Esophagus (tissue), 2 donors: ENCODE data around the gene TMEM120A. TPM values are rescaled to one million over a fixed set of nuclear protein-coding genes. Genes with fewer than 3 reads are reported as not detected.
"Not testable (repeated sequence)": the region's sequence is repeated elsewhere in the genome, so short reads cannot be mapped to it uniquely, and the experiment has no call there.

Source experiments
- H3K27ac ChIP-seq, 2 donors: one replicate each; pipeline ENCODE4 v1.5.1; 2013; ENCODE audit warnings: low read depth in 2 of 2, mild to moderate bottlenecking in 2 of 2, inconsistent platforms in 1 of 2, low read length in 1 of 2, moderate library complexity in 1 of 2
- H3K27me3 ChIP-seq, 2 donors: one replicate each; pipeline ENCODE4 v1.6.1; 2013; ENCODE audit warnings: low read length in 2 of 2, control low read depth in 1 of 2, mild to moderate bottlenecking in 1 of 2; ENCODE audit not compliant: insufficient read depth in 2 of 2, control insufficient read depth in 1 of 2
- H3K36me3 ChIP-seq, 2 donors: one replicate each; pipeline ENCODE4 v1.6.1; 2013; ENCODE audit warnings: low read length in 1 of 2; ENCODE audit not compliant: control insufficient read depth in 2 of 2, insufficient read depth in 2 of 2
- H3K4me1 ChIP-seq, 2 donors: one replicate each; pipeline ENCODE4 v1.6.1; 2013; ENCODE audit warnings: low read length in 1 of 2; ENCODE audit not compliant: control insufficient read depth in 2 of 2, insufficient read depth in 2 of 2
- H3K4me3 ChIP-seq, 2 donors: one replicate each; pipeline ENCODE4 v1.5.1; 2013; ENCODE audit warnings: low read length in 2 of 2, mild to moderate bottlenecking in 2 of 2, low read depth in 1 of 2, moderate library complexity in 1 of 2
- H3K9me3 ChIP-seq, 2 donors: one replicate each; pipeline ENCODE4 v1.6.1; 2013; ENCODE audit warnings: mild to moderate bottlenecking in 2 of 2, low read depth in 1 of 2, low read length in 1 of 2, moderate library complexity in 1 of 2; ENCODE audit not compliant: control insufficient read depth in 2 of 2, insufficient read depth in 1 of 2
- WGBS, 2 donors: extraction: QIAGEN DNeasy Blood & Tissue Kit; methylation state at CpG; one replicate each; pipeline ENCODE4 v1.1.7; 2013; 5-methylcytosine and 5-hydroxymethylcytosine counted together
- polyA plus RNA-seq, 2 donors: library from polyadenylated mRNA; stranded (reverse); fragments of 200-250 nt; gene quantifications; one replicate each; pipeline ENCODE4 v1.2.3, GENCODE V29; 2013
- donor health status: healthy with polysubstance abuse.
- donor health status: Bipolar disorder and iron deficiency.

The TMEM120A gene
- polyA plus RNA-seq, 2 donors, result 43.8 to 51.0 TPM

GRCh38 chr7:76016191-76016947, 22.0 kb upstream of the TMEM120A start:
- H3K4me3 ChIP-seq, result no peak overlapping the region
- H3K9me3 ChIP-seq, result no peaks in the 10 kb centered on the region
- no peaks in the 10 kb centered on the region for H3K4me1 ChIP-seq
- H3K27ac ChIP-seq, result no peak overlapping the region
- H3K27me3 ChIP-seq, result no peaks in the 10 kb centered on the region
- H3K36me3 ChIP-seq, result peaks cover 0 to 5% of the 10 kb centered on the region in 2 donors
- WGBS, 2 donors, result 92 to 94% methylated on average over 13 of the region's 13 CpGs

- no peak overlapping the region for H3K4me3 ChIP-seq
- no peaks in the 10 kb centered on the region for H3K27me3 ChIP-seq
- peak overlapping the region in 1 of 2 donors; percentile 50 for H3K27ac ChIP-seq
- 54 to 68% methylated on average over 8 of the region's 8 CpGs for WGBS, 2 donors
- H3K9me3 ChIP-seq, result no peaks in the 10 kb centered on the region
- peaks cover 0 to 5% of the 10 kb centered on the region in 2 donors for H3K36me3 ChIP-seq
- H3K4me1 ChIP-seq, result peaks cover 0 to 4% of the 10 kb centered on the region in 2 donors
Measured at GRCh38 chr7:76011442-76011861, 17.1 kb upstream of the TMEM120A start.

- H3K27ac ChIP-seq, result no peak overlapping the region
- peaks cover 0 to 10% of the 10 kb centered on the region in 2 donors for H3K36me3 ChIP-seq
- H3K9me3 ChIP-seq, result no peaks in the 10 kb centered on the region
- peaks cover 0 to 4% of the 10 kb centered on the region in 2 donors for H3K4me1 ChIP-seq
- no peaks in the 10 kb centered on the region for H3K27me3 ChIP-seq
- 85 to 89% methylated on average over 11 of the region's 11 CpGs for WGBS, 2 donors
- H3K4me3 ChIP-seq, result no peak overlapping the region
Measured at GRCh38 chr7:76009672-76010600, 15.5 kb upstream of the TMEM120A start.

- 74 to 75% methylated on average over 8 of the region's 8 CpGs for WGBS, 2 donors
- H3K27ac ChIP-seq, result peak overlapping the region in 1 of 2 donors; percentile 8
- H3K4me3 ChIP-seq, result no peak overlapping the region
- H3K36me3 ChIP-seq, result peaks cover 0 to 17% of the 10 kb centered on the region in 2 donors
- H3K4me1 ChIP-seq, result peaks cover 0 to 4% of the 10 kb centered on the region in 2 donors
- H3K27me3 ChIP-seq, result no peaks in the 10 kb centered on the region
- H3K9me3 ChIP-seq, result no peaks in the 10 kb centered on the region
Measured at GRCh38 chr7:76008156-76008687, 13.8 kb upstream of the TMEM120A start.

DNA sequence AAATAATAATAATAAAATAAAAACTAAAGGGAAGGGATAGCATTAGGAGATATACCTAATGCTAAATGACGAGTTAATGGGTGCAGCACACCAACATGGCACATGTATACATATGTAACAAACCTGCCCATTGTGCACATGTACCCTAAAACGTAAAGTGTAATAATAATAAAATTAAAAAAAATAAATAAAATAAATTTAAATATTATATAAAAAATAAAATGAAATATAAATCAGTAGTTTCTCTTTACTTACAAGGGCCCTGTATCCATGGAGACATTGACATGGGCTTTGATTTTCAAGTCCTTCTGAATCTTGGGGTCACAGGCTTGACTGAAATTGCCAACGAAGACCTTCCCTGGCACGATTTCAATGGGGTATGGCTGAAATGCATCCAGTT, 10.6 kb upstream of the TMEM120A start:
- H3K4me3 ChIP-seq, H3K27me3 ChIP-seq, H3K9me3 ChIP-seq, H3K27ac ChIP-seq, H3K4me1 ChIP-seq: not testable (repeated sequence)
- WGBS, 2 donors, result 95% methylated on average over 4 of the region's 4 CpGs
- peaks cover 0 to 28% of the 10 kb centered on the region in 2 donors for H3K36me3 ChIP-seq

DNA sequence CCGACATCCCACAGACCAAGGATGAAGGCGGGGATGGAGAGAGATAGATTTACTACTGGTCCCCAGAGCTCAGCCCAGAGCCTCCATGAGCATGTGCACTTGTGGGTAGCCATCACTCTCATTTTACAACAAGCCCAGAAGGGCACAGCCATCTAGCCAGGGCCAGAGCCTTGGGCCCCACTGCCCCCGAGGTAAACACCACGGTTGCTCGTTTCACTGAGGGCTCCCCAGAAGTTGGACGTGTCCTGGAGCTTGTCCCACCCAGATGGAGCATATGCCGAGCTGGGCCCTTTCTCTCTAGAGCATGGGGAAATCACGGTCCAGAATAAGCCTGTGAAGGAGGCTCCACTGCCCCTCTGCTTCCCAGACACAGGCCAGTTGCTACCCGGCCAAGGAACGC, 9.0 kb upstream of the TMEM120A start:
- Histone ChIP-seq H3K4me3 (no peak overlapping the region), H3K4me1 (peaks cover 0 to 2% of the 10 kb centered on the region in 2 donors), H3K27ac (no peak overlapping the region), H3K9me3 (no peaks in the 10 kb centered on the region), H3K27me3 (no peaks in the 10 kb centered on the region), H3K36me3 (peaks cover 0 to 28% of the 10 kb centered on the region in 2 donors)
- WGBS, 2 donors, result 92 to 96% methylated on average over 10 of the region's 10 CpGs

DNA sequence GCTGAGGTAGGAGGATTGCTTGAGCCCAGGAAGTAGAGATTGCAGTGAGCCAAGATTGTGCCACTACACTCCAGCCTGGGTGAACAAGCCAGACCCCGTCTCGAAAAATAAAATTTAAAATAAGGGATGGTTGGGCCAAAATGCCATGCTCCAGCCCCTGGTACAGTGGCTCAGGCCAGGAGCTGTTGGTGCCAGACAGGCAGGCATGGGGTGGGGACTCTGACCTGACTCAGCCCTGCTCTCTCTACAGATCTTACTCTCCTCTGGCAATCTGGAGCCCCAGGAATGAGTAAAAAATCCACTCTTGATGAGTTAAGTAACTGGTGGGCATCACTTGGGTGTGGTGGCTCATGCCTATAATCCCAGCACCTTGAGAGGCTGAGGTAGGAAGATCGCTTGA, 8.4 kb upstream of the TMEM120A start:
- Histone ChIP-seq H3K4me3 (no peak overlapping the region), H3K27ac (no peak overlapping the region), H3K36me3 (peaks cover 0 to 28% of the 10 kb centered on the region in 2 donors), H3K9me3 (no peaks in the 10 kb centered on the region), H3K27me3 (no peaks in the 10 kb centered on the region), H3K4me1 (no peaks in the 10 kb centered on the region)
- WGBS, 2 donors, result 96 to 97% methylated on average over 3 of the region's 3 CpGs

- H3K4me1 ChIP-seq, result no peaks in the 10 kb centered on the region
- H3K9me3 ChIP-seq, result no peaks in the 10 kb centered on the region
- H3K4me3 ChIP-seq, result no peak overlapping the region
- WGBS, 2 donors, result 90 to 91% methylated on average over 6 of the region's 6 CpGs
- H3K27ac ChIP-seq, result no peak overlapping the region
- H3K27me3 ChIP-seq, result no peaks in the 10 kb centered on the region
- peaks cover 0 to 28% of the 10 kb centered on the region in 2 donors for H3K36me3 ChIP-seq
Measured at GRCh38 chr7:76002139-76002538, 7.7 kb upstream of the TMEM120A start.

- H3K36me3 ChIP-seq, result peaks cover 2 to 35% of the 10 kb centered on the region in 2 donors
- 95 to 96% methylated on average over 11 of the region's 11 CpGs for WGBS, 2 donors
- H3K27ac ChIP-seq, result no peak overlapping the region
- no peak overlapping the region for H3K4me3 ChIP-seq
- H3K27me3 ChIP-seq, result no peaks in the 10 kb centered on the region
- H3K9me3 ChIP-seq, result no peaks in the 10 kb centered on the region
- no peaks in the 10 kb centered on the region for H3K4me1 ChIP-seq
Measured at GRCh38 chr7:76000566-76000965, 6.2 kb upstream of the TMEM120A start.
